DND-41 (cell line): ENCODE data around the gene CREB3L2.

Experiments used
- ATAC-seq: fragments of 200-7000 bp; cut with Tn5 transposase; 3 replicates; pipeline ENCODE4 v1.9.1; 2021; ENCODE audit warnings: low read depth; ENCODE audit not compliant: insufficient read depth
- DNase-seq: peaks from one replicate; pipeline ENCODE4 v3.0.0-alpha.2; 2020
- H2AFZ ChIP-seq: 2 replicates; pipeline ENCODE4 v1.6.0; 2012; ENCODE audit warnings: low read depth, low read length
- H3K27ac ChIP-seq: 2 replicates; pipeline ENCODE4 v1.5.1; 2012; ENCODE audit warnings: low read length, inconsistent platforms
- H3K27me3 ChIP-seq: fragments of 200-600 bp; sonication (generic); 2 replicates; pipeline ENCODE4 v1.6.0; 2012; ENCODE audit warnings: low read length, mild to moderate bottlenecking, inconsistent platforms; ENCODE audit not compliant: insufficient read depth, poor library complexity
- H3K36me3 ChIP-seq: 2 replicates; pipeline ENCODE4 v1.5.1; 2012; ENCODE audit warnings: low read length, inconsistent platforms; ENCODE audit not compliant: insufficient read depth
- H3K4me1 ChIP-seq: 2 replicates; pipeline ENCODE4 v1.5.1; 2012; ENCODE audit warnings: mild to moderate bottlenecking, low read length; ENCODE audit not compliant: insufficient read depth
- H3K4me2 ChIP-seq: 2 replicates; pipeline ENCODE4 v1.6.0; 2012; ENCODE audit warnings: mild to moderate bottlenecking, moderate library complexity, low read length, inconsistent platforms; ENCODE audit not compliant: insufficient read depth
- H3K4me3 ChIP-seq, 2 experiments: fragments of 200-600 bp in 1 of 2; shearing (Covaris generic) in 1 of 2; 2 replicates each; pipeline ENCODE4 v1.5.1; 2012 to 2016; ENCODE audit warnings: inconsistent platforms in 2 of 2, low read length in 2 of 2, mild to moderate bottlenecking in 2 of 2, low read depth in 1 of 2, moderate library complexity in 1 of 2
- H3K79me2 ChIP-seq: 2 replicates; pipeline ENCODE4 v1.6.0; 2012; ENCODE audit warnings: low read length, inconsistent platforms; ENCODE audit not compliant: insufficient read depth
- H3K9ac ChIP-seq: 2 replicates; pipeline ENCODE4 v1.6.0; 2012; ENCODE audit warnings: low read depth, mild to moderate bottlenecking, inconsistent platforms, low read length, moderate library complexity
- H3K9me3 ChIP-seq: 2 replicates; pipeline ENCODE4 v1.5.1; 2012; ENCODE audit warnings: low read length, moderate library complexity, mild to moderate bottlenecking, inconsistent platforms; ENCODE audit not compliant: insufficient read depth, severe bottlenecking
- H4K20me1 ChIP-seq: 2 replicates; pipeline ENCODE4 v1.6.0; 2012; ENCODE audit warnings: low read length; ENCODE audit not compliant: insufficient read depth
- EZH2 ChIP-seq: IDR thresholded peaks from 3 replicates; pipeline ENCODE4 v1.6.1; 2012; ENCODE audit warnings: borderline replicate concordance, low read depth, mild to moderate bottlenecking, moderate library complexity, low read length, inconsistent platforms; ENCODE audit not compliant: severe bottlenecking
- TF ChIP-seq, protein P1 (sequence below): IDR thresholded peaks from 2 replicates; pipeline ENCODE4 v1.5.1; 2012; ENCODE audit warnings: borderline replicate concordance, low read length, moderate library complexity, mild to moderate bottlenecking; ENCODE audit not compliant: poor library complexity, severe bottlenecking; ENCODE audit errors: extremely low read depth

The CREB3L2 gene

DNA sequence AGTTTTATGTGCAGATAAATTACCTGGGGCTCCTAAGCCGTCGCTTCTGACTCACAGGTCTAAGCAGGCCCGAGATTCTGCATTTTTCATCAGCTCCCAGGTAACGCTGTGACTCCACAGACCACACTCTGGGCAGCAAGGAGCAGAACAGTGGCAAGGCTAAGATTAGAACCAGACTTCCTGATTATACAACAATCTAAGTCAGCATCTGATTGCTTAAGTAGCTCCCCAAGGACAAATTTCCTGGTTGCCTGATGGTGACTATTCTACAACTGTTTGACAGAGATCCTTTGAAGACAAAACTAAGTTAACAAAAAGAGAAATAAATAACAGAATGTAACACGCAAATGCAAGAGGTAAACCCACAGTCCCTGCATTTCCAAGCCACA lies 69.0 kb downstream of the CREB3L2 start:
- H3K9me3 ChIP-seq: no peaks in the 10 kb centered on the region
- H2AFZ ChIP-seq: no peak overlapping the region
- no peaks in the 10 kb centered on the region for H3K79me2 ChIP-seq
- DNase-seq (no peak), ATAC-seq (no peak)
- no peak overlapping the region for H3K27ac ChIP-seq
- H3K4me3 ChIP-seq: no peak overlapping the region
- H3K4me1 ChIP-seq: peaks cover 13% of the 10 kb centered on the region
- H3K27me3 ChIP-seq: no peaks in the 10 kb centered on the region
- TF ChIP-seq, protein P1, sequence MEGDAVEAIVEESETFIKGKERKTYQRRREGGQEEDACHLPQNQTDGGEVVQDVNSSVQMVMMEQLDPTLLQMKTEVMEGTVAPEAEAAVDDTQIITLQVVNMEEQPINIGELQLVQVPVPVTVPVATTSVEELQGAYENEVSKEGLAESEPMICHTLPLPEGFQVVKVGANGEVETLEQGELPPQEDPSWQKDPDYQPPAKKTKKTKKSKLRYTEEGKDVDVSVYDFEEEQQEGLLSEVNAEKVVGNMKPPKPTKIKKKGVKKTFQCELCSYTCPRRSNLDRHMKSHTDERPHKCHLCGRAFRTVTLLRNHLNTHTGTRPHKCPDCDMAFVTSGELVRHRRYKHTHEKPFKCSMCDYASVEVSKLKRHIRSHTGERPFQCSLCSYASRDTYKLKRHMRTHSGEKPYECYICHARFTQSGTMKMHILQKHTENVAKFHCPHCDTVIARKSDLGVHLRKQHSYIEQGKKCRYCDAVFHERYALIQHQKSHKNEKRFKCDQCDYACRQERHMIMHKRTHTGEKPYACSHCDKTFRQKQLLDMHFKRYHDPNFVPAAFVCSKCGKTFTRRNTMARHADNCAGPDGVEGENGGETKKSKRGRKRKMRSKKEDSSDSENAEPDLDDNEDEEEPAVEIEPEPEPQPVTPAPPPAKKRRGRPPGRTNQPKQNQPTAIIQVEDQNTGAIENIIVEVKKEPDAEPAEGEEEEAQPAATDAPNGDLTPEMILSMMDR: no peak
- no peak for TF ChIP-seq EZH2
- 0 out of 2 replicates have a peak, but pooled peaks cover 3% of the 10 kb centered on the region for H3K36me3 ChIP-seq
- H3K4me2 ChIP-seq: no peak overlapping the region
- H4K20me1 ChIP-seq: no peaks in the 10 kb centered on the region
- no peak overlapping the region for H3K9ac ChIP-seq

DNA sequence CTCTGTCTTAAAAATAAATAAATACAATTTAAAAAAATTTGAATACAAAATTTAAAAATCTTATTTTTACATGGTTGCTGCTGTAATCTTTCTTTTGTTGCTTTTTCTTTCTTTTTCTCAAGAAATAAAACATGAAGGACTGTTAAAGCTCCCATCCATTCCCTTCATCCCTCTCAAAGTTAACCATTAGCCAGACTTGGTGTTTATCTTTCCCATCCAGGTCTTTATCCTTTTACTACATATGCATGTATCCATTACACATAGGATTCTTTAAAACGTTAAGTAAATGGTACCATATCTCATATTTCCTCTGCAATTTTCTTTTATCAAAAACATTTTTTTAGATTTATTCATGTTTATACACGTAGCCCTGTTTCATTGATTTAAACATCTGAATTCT lies 70.1 kb downstream of the CREB3L2 start:
- Histone ChIP-seq H3K4me3 (no peak overlapping the region), H3K36me3 (0 out of 2 replicates have a peak, but pooled peaks cover 5% of the 10 kb centered on the region), H3K9ac (no peak overlapping the region), H3K27me3 (no peaks in the 10 kb centered on the region), H3K4me2 (no peak overlapping the region), H3K9me3 (no peaks in the 10 kb centered on the region), H4K20me1 (no peaks in the 10 kb centered on the region), H2AFZ (no peak overlapping the region), H3K4me1 (peaks cover 13% of the 10 kb centered on the region), H3K27ac (no peak overlapping the region), H3K79me2 (no peaks in the 10 kb centered on the region)
- DNase-seq (no peak), ATAC-seq (no peak)
- TF ChIP-seq, protein P1: no peak
- TF ChIP-seq EZH2: no peak

DNA sequence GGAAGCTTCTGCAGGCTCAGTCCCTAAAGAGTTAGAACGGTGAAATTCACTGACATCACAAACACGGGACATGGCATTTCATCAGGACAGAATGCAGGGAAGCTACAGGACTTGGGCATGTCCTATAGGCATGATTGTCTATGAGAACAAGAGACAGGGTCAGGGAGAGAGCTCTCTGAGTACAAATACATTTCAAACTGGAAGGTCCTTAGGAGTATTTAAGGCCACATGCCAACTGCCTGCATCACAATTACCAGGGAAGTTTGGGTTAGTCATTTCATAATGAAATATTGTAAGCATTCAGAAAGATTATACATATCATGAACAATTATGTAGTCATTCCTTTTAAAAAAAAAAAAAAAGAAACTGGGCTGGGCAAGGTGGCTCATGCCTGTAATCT lies 71.3 kb downstream of the CREB3L2 start:
- DNase-seq: no peak
- TF ChIP-seq EZH2: no peak
- TF ChIP-seq, protein P1: no peak
- Histone ChIP-seq H2AFZ (no peak overlapping the region), H3K9me3 (no peaks in the 10 kb centered on the region), H3K4me3 (no peak overlapping the region), H3K27me3 (no peaks in the 10 kb centered on the region), H3K79me2 (no peaks in the 10 kb centered on the region), H3K4me1 (peaks cover 6% of the 10 kb centered on the region; the same call in 1 of the 2 replicates), H3K27ac (no peak overlapping the region), H3K4me2 (no peak overlapping the region), H4K20me1 (no peaks in the 10 kb centered on the region), H3K36me3 (peaks cover 9% of the 10 kb centered on the region; the same call in 1 of the 2 replicates), H3K9ac (no peak overlapping the region)
- ATAC-seq: no peak

DNA sequence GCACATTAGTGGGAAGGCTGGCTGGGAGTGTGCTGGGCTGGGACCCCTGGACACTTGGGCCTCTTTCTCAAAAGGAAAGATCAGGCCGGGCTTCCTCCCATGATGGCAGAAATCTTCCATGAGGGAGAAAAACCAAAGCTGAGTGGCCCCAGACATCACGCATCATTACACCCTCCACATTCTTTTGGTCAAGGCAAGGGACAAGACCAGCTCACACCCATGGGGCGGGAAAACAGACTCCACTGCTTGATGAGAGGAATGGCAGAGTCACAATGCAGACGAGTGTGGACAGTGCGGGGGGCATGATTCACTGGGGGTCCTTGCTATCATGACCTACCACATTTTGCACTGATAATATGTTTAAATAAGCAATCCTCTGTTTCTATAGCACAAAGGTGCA lies 73.3 kb downstream of the CREB3L2 start:
- H3K27me3 ChIP-seq: no peaks in the 10 kb centered on the region
- no peak overlapping the region for H3K4me2 ChIP-seq
- TF ChIP-seq EZH2: no peak
- TF ChIP-seq, protein P1: no peak
- H4K20me1 ChIP-seq: no peaks in the 10 kb centered on the region
- no peak overlapping the region for H2AFZ ChIP-seq
- H3K4me1 ChIP-seq: no peaks in the 10 kb centered on the region
- H3K79me2 ChIP-seq: no peaks in the 10 kb centered on the region
- H3K4me3 ChIP-seq: no peak overlapping the region
- DNase-seq (no peak), ATAC-seq (no peak)
- H3K36me3 ChIP-seq: peaks cover 9% of the 10 kb centered on the region; the same call in 1 of the 2 replicates
- H3K27ac ChIP-seq: no peak overlapping the region
- no peak overlapping the region for H3K9ac ChIP-seq
- no peaks in the 10 kb centered on the region for H3K9me3 ChIP-seq
